GM21717 (cell line): ENCODE results near the gene PDZD4.
"Not testable (repeated sequence)": the region's sequence is repeated elsewhere in the genome, so short reads cannot be mapped to it uniquely, and the experiment has no call there.

Experiments
- ATAC-seq: cut with Tn5 transposase; IDR thresholded peaks from one replicate; pipeline ENCODE4 v1.9.1; 2021; ENCODE audit warnings: mild to moderate bottlenecking, moderate library complexity; ENCODE audit not compliant: unreplicated experiment

Gene PDZD4

DNA sequence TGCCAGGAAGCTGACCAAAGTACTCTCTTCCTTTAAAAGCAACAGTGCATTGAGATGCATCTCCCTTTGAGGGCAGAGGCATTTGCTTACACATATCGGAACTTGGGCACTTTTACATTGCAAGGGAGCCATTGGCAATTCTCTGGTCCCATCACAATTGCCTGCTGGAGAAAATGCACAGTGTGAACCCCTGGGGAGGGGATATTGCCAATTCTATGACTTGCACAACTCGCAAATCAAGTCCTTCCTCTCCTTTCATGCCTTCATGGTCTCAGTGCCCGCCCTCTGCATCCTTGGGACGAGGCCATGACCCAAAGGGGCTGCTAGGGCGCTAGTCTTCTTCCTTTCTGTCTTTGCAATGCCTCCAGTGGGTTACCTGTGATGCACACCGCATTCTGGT lies 14.9 kb upstream of the PDZD4 start:
- ATAC-seq, result no peak

DNA sequence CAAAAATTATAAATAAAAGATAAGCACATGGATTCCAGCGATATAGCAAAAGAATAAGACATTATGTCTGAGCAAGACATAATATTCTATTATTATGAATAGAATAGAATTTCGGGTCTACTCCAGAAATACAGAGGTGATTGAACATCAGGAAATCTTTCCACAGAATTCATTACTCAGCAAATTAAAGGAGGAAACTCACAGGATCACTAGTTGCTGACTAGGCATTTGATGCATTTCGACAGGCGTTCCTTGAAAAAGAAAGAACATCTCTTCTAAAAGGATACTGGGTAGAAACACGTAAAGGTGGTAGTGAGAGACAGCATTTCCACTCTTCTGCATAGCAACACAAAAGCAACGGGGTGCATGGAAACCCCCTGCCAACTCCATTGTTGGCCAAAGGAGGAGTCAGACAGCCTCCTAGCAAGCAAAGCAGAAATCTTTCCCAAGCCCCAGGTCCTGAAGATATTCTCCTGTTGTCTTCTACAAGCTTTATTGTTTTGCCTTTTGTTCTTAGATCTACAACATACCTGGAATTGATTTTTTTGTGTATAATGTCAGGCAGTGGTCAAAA lies 14.3 kb upstream of the PDZD4 start:
- no peak for ATAC-seq

DNA sequence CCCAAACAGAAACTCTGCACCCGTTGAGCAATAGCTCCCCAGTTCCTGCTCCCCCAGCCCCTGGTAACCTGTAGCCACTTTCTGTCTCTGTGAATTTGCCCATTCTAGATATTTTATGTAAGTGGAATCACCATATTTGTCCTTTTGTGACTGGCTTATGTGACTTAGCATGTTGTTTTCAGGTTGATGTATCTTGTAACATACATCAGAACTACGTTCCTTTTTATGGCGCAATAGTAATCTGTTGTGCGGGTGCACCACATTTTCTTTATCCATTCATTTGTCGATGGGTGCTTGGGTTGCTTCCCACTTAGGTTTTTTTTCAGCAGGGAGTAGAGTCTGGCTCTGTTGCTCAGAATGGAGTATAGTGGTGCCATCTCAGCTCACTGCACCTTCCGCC lies 6.6 kb upstream of the PDZD4 start:
- no peak for ATAC-seq

DNA sequence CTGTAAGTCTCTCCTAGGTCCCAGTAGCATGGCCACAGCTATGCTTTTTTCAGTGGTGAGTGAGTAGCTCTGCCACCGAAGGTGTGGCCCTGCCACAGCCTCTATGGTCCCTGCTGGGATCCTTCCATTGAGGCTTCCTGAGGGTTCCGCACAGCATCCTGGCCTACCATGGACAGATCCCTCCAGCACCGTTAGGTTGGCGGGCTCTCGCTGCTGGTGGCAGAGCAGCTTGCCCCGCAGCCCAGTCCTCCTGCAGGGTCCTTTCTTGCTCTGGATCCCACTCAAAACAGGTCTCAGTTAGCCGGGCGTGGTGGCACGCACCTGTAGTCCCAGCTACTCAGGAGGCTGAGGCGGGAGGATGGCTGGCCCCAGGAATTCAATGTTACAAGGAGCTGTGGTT lies 2.4 kb upstream of the PDZD4 start:
- ATAC-seq, result no peak

DNA sequence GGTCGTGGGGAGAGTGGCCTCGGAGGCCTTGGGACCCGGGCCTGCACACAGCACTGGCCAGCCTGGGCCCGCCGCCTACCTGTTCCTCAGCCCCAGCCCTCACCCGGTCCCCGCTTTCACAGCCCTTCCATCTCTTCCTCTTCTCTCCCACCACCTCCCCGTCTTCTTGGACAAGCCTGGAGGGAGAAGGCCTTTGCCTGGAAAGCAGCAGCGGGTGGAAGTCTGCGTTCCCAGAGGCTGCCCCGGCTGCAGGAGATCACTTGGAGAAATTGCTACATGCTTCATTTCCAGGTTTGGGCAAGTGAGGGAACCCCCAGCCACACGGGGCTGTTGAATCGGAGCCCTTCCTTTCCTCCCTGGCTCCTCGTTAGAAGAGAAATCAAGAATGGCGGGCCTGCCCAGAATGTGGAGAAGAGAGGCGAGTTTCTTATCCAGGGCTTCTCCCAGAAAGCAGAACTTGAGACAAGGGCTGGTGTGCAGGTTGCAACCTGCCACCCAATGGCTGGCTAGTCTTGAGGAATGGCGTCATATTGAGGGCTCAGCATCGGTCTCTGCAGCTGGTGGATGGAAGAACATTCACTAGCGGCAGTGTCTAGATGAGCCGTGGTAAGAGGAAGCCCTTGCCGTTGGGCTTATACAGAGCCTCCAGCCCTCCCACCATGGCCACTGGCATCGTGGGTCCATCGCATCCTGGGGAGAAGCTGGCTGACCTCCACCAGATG lies 1.2 kb upstream of the PDZD4 start:
- no peak for ATAC-seq

DNA sequence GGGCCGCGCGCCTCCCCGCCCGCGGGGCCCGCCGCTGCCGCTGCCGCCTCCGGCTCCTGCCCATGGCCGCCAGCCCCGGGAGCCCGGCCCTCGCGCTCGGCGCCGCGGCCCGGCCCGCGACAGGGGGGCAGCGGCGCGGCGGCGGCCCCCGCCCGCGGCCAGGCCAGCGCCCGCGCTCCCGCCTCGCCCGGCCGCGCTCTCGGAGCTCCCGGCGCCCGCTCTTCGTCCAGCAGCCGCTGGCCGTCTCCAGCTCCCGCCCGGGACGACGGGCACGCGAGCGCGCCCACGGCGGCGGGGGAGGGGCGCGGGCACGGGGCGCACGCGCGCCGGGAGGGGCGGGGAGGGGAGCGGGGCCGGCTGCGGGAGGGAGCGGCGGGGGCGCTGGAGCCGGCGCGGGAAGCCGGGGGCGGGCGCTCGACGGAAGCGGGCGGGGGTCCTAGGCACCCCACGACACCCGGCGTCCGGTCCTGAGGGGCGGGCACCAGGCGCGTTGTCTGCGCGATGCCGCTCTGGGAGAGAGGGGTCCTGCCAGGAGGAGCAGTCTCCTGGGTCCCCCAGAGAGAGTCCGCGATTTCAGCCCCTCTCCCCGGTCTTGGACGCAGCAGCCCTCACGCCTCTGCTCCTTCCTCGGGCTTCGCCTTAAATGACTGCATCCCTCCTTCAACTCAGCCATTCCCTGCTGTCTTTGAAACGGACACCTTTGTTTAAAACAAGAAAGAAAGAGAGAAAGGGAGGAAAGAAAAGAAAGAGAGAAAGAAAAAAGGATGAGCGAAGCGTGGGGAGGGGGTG lies 490 bp upstream of the PDZD4 start:
- ATAC-seq, result no peak

DNA sequence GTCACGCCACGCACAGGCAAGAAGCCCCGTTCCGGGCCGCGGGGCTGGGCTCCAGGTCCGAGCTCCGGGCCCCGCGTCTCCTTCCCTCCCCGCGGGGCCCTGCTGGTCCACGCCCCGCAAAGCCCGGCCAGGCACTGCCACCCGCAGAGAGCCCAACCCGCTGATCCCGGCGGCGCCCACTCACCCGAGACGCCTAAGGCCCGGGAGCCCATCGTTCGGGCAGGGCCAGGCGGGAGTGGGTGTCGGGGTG lies 870 bp downstream of the PDZD4 start:
- ATAC-seq, result no peak

DNA sequence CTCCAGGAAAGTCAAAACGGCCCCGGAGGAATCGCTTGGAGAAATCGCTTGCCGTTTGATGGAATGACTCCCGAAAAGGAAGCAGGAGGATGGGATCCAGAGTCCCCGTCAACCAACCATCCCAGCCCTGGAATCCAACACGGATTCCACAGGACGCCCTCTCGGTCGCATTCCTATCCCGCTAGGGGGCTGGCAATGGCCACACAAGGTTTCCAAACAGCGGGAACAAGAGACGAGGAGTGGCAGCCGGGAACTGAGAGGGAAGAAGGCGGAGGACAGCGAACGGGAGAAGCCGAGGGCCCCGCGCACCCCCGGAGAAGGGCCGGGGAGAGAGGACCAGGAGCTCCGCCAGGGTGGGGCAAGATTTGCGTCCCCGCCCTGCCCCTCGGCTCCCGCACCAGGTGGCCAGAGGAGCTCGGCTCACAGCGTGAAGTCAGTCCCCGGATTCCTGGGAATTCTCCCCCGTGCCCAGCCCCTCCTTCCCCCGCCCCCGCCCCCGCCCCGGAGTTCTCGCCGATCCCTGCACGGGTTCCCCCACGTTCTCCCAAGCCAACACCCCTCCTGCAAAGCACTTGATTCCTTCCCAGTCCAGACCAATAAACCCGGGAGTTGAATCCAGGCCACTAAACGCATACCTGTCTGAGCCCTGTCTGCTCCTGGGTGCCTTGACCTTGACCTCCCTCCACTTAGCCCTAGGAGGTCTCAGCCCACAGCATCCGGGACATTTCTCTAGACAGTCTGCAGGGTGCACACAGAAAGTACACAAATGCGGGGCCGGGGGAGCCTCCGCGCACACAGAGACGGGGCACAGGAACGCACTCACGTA lies 1.4 kb downstream of the PDZD4 start:
- no peak for ATAC-seq

DNA sequence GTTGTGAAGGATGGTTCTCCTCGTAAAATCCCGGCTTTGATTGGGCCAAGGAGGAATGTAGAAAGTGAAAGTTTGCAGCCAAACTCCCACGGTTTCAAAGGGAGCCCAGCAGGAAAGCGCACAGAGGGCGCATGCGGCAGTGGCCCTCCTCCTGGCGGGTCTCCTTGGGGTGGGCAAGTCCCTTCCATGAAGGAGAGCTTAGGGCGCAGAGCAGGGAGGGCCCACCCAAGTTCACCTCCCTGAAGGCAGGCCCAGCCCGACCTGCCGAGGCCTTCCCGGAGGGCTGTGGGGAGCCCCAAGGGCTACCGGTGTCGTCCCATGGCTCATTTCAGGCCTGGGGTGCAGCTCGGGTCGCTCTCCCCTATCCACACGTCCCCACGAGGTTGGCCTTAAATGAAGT lies 2.0 kb downstream of the PDZD4 start:
- ATAC-seq, result no peak

DNA sequence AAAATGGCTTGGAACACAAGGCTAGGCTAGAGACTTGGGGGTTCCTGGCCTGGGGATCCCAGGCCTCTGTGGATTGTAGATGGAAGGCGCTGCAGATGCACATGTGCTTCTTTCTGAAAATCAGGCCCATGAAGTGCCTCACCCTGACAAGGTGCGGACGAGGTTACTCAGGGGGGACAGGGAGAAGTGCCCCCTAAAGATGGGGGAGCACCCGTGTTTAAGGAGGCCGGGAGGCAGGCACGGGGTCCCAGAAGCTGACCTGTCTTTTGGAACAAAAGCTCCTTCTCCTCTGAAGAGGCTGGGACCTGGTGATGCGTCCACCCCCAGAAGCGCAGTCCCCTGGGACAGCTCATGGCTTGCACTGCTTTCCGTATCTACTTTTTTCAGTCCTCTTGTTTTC lies 2.4 kb downstream of the PDZD4 start:
- ATAC-seq, result no peak

DNA sequence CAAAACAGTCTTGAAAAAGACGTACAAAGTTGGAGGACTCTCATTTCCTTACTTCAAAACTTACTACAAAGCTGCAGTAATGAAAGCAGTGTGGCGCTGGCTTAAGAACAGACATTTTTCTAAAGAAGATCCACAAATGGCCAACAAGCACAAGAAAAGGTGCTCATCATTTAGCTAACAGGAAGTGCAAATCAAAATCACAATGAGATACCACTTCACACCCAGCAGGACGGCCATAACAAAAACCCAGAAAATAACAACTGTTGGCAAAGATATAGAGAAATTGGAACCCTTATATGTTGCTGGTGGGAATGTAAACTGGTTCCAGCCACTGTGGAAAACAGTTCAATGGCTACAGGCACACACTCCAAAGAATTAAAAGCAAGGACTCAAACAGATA lies 3.3 kb downstream of the PDZD4 start:
- no peak for ATAC-seq

DNA sequence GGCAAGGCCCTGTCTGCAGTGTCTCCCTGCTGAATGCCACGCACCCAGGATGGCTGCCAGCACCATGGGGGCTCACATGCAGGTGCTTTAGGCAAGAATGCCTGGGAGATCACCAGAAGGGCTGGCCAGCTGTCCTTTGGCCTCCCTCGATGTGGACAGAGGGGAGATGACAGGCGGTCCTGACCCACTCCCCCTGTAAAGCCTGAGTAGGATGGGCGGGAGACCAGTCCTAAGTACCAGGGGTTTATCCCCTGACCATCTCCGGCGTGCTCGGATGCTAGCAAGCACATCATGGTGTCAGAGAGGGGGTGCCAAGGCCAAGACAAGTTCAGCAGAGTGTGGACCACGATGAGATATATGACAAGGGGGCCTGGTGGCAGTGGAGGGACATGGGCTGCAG lies 5.3 kb downstream of the PDZD4 start:
- no peak for ATAC-seq

DNA sequence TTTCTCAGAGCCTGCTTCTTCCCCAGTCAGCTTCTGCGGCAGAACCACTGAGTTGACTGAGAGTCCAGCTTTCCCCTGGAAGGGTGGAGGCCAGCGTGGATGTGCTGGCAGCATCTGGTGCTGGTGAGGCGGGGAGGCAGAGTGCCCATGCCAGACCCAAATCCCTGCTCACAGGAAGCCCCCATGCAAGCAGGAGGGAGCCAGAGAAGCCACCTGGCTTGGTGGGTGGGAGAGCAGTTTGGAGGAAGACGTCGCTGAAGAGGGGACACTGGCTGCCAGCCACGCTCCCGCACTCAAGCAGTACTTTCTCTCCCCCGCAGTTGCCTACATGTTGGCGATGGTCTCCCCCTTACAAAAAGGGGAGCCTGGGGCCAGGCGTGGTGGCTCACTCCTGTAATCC lies 6.0 kb downstream of the PDZD4 start:
- ATAC-seq, result no peak

DNA sequence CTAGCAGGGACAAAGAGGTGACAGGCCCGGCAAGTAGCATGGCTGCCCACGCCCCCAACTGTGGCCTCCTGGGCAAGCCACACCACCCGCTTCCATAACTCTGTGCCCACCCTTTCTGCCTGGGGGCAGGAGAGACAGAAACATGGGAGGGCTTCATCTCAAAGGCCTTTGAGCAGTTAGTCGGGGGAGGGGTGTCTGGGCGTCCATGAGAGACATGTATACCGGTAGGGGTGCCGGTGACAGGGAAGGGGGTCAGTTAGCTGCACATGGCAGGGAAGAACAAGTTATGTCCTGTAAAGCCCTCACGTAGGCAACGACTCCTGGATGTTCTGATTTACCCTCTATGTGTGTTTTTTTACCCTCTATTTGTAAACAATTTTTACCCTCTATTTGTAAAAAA lies 9.3 kb downstream of the PDZD4 start:
- ATAC-seq, result no peak

DNA sequence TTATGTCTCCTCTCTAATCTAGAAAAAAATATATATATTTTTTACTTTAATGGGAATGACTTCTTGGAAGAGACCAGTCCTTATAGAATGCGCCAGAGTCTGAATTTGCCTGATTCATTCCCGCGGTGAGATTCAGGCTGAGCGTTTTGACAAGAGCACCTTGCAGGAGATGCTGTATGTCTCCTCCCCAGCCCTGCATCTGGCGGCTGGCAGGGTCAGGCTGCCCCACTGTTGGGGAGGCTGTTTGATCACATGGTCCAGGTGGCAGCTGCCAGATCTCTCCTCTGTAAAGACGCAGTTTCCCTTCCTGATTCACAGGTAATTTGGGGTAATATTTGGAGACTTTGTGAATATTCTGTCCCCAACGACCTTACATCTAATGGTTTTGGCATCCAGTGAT lies 9.7 kb downstream of the PDZD4 start:
- ATAC-seq, result no peak

DNA sequence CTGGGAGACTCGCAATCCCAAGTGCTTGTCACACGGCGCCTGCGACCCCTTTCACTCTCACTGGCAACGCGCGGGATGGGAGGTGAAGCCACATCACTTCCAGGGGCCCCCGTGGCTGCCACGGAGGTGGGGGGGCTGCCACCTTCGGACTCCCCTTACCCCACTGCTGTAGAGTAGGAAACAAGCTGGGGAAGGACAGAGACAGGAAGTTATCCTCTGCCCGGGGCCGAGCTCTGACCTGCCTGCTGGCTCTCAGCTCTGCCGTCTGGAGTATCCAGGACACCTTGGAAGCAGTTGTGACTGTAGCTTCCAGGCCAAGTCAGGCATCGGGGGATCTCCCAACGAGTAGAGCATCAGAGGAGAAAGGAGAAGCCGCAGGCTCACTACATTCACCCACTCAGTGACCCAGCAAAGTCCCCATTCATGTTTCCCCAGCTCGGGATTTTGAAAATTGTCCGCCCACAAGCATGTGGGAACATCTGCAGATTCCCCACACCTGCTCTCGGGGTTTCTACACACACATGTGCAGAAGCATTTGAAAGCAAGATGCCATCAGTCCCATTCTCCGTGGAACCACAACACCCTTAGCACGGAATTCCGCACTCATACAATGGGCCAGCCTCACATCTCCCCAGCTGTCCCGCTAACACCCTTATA lies 10.8 kb downstream of the PDZD4 start:
- ATAC-seq, result no peak

DNA sequence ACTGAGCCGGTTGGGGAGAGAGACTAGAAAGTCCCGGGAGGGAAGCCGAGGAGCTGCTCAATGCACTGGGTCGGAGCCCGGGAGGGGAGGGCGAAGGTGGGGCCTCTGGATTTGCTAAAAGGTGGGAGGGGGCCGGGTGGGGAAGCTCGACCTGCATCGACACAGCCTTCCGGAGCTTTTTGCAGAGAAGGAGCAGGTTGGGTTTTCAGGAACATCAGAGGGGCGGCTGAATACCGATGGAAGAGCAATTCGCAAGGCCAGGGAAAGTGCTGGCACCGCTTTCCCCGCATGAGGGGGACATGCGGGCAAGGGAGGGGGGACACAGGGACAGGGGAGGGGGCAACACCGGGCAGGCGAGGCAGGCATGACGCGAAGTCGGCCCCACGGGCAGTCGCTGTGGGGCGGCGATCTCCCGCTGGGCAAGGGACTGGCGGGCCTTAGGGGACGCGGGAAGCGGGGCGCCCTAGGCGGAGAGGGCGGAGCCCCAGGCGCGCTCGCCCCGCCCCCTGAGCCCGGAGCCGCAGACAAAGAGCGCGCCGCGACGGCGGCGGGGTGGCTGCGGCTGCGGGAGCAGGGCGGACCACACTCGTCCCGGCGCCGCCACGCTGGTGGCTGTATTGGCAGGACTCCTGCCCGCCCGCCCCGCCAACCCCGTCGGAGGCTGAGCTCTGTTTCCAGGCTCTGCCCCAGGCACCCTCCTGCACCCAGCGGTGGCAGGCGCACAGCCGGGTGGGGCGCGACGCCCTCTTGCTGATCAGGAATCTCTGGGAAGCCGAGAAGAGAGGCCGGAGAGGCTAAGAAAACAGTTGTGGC lies 11.6 kb downstream of the PDZD4 start:
- ATAC-seq, result no peak

DNA sequence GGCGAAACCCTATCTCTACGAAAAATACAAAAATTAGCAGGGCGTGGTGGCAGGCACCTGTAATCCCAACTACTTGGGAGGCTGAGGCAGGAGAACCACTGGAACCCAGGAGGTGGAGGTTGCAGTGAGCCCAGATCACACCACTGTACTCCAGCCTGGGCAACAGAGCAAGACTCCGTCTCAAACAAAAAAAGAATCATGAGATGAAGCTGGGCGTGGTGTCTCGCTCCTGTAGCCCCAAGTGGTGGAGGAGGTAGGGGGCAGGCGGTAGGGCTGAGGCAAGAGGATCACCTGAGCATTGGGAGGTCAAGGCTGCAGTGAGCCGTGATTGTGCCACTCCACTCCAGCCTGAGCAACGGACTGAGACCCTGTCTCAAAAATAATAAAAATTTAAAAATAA lies 12.3 kb downstream of the PDZD4 start:
- ATAC-seq, result not testable (repeated sequence)

DNA sequence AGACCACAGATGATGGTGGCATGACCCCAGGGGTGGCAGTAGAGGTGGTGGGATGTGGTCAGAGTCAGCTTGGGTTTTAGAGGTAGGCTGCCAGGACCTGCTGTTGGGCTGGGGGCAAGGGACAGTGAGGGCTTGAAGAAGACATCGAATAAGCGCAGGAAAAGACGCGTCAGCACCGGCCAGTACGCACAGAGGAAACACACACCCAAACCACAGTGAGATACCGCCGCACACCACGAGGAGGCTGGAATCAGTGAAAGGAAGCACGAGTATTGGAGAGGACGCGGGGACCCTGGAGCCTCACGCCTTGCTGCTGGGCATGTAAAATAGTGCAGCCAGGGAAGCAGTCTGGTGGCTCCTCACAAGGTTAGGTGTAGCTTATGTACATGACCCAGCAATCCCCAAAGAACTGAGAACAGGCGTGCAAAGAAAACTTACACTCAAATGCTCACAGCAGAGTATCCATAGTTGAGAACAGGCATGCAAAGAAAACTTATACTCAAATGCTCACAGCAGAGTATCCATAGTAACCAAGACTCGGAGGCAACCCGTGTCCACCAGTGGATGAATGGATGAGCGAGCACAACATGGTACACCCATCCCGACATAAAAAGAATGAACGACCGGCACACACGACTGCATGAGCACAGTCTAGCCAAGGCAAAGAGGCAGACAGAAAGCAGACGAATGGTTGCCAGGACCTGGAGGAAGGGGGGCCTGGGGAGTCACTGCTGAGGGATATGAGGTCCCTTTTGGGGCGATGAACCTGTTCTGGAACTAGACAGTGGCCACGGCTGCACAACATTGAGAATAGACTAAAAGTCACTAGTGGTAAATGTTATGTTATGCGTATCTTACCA lies 13.3 kb downstream of the PDZD4 start:
- ATAC-seq, result no peak
